ENCODE results near the gene ZNF423. TPM values are rescaled to one million over a fixed set of nuclear protein-coding genes. Genes with fewer than 3 reads are reported as not detected.
A peak's percentile ranks its signal among the peaks of the same experiment; 100 is the strongest.

Gene ZNF423
- total RNA-seq, 1 donor from 2014 or later: 49.8 TPM

GRCh38 chr16:49709057-49709456 lies 146.9 kb downstream of the ZNF423 start:
- no peaks in the 10 kb centered on the region for H3K27me3 Mint-ChIP-seq
- H3K4me1 Mint-ChIP-seq (ENCODE audit: low read depth): no peaks in the 10 kb centered on the region
- DNase-seq (ENCODE audit: low spot score, unreplicated experiment): no peak
- H3K4me3 Mint-ChIP-seq (ENCODE audit: low read depth): no peak overlapping the region
- no peak for TF ChIP-seq CTCF (IDR thresholded peaks at IDR 0.05; ENCODE audit: unreplicated experiment)
- H3K36me3 Mint-ChIP-seq (ENCODE audit: insufficient read depth): peaks cover 3% of the 10 kb centered on the region
- H3K27ac Mint-ChIP-seq: no peak overlapping the region
- no peaks in the 10 kb centered on the region for H3K9me3 Mint-ChIP-seq (ENCODE audit: low read depth)

GRCh38 chr16:49708491-49708890 lies 147.4 kb downstream of the ZNF423 start:
- no peak for TF ChIP-seq CTCF (IDR thresholded peaks at IDR 0.05; ENCODE audit: unreplicated experiment)
- Mint-ChIP-seq H3K36me3 (ENCODE audit: insufficient read depth) (peaks cover 3% of the 10 kb centered on the region), H3K27ac (no peak overlapping the region), H3K4me1 (ENCODE audit: low read depth) (no peaks in the 10 kb centered on the region), H3K4me3 (ENCODE audit: low read depth) (no peak overlapping the region), H3K9me3 (ENCODE audit: low read depth) (no peaks in the 10 kb centered on the region), H3K27me3 (no peaks in the 10 kb centered on the region)
- no peak for DNase-seq (ENCODE audit: low spot score, unreplicated experiment)

- Mint-ChIP-seq H3K36me3 (ENCODE audit: insufficient read depth) (peaks cover 3% of the 10 kb centered on the region), H3K4me1 (ENCODE audit: low read depth) (peaks cover 10% of the 10 kb centered on the region), H3K4me3 (ENCODE audit: low read depth) (no peak overlapping the region), H3K27ac (peak overlapping the region; percentile 69), H3K27me3 (no peaks in the 10 kb centered on the region), H3K9me3 (ENCODE audit: low read depth) (no peaks in the 10 kb centered on the region)
- TF ChIP-seq CTCF (IDR thresholded peaks at IDR 0.05; ENCODE audit: unreplicated experiment): no peak
- DNase-seq (ENCODE audit: low spot score, unreplicated experiment): no peak
Observed at GRCh38 chr16:49706620-49707355, 149.1 kb downstream of the ZNF423 start.

- peaks cover 3% of the 10 kb centered on the region for H3K36me3 Mint-ChIP-seq (ENCODE audit: insufficient read depth)
- H3K9me3 Mint-ChIP-seq (ENCODE audit: low read depth): no peaks in the 10 kb centered on the region
- DNase-seq (ENCODE audit: low spot score, unreplicated experiment): no peak
- no peak overlapping the region for H3K27ac Mint-ChIP-seq
- TF ChIP-seq CTCF (IDR thresholded peaks at IDR 0.05; ENCODE audit: unreplicated experiment): no peak
- no peak overlapping the region for H3K4me3 Mint-ChIP-seq (ENCODE audit: low read depth)
- peaks cover 26% of the 10 kb centered on the region for H3K4me1 Mint-ChIP-seq (ENCODE audit: low read depth)
- H3K27me3 Mint-ChIP-seq: no peaks in the 10 kb centered on the region
Observed at GRCh38 chr16:49704586-49705155, 151.2 kb downstream of the ZNF423 start.

- H3K27ac Mint-ChIP-seq: no peak overlapping the region
- H3K36me3 Mint-ChIP-seq (ENCODE audit: insufficient read depth): peaks cover under 1% of the 10 kb centered on the region
- peaks cover 38% of the 10 kb centered on the region for H3K4me1 Mint-ChIP-seq (ENCODE audit: low read depth)
- no peak for TF ChIP-seq CTCF (IDR thresholded peaks at IDR 0.05; ENCODE audit: unreplicated experiment)
- H3K9me3 Mint-ChIP-seq (ENCODE audit: low read depth): no peaks in the 10 kb centered on the region
- no peaks in the 10 kb centered on the region for H3K27me3 Mint-ChIP-seq
- no peak for DNase-seq (ENCODE audit: low spot score, unreplicated experiment)
- no peak overlapping the region for H3K4me3 Mint-ChIP-seq (ENCODE audit: low read depth)
Observed at GRCh38 chr16:49703483-49703882, 152.4 kb downstream of the ZNF423 start.
